IMR-90 (cell line): ENCODE measurements around the gene COL27A1.

Experiments
- BHLHE40 ChIP-seq: fragments of 150-350 bp; IDR thresholded peaks from 2 replicates; pipeline ENCODE4 v1.6.1; 2016; ENCODE audit warnings: mild to moderate bottlenecking, low read depth, low read length
- CEBPB ChIP-seq: IDR thresholded peaks from 2 replicates; pipeline ENCODE4 v1.6.1; 2012; ENCODE audit warnings: low read depth, low read length, improper control_type of control experiment
- FOS ChIP-seq: fragments of 150-350 bp; IDR thresholded peaks from 2 replicates; pipeline ENCODE4 v1.6.1; 2016; ENCODE audit warnings: low read depth, low read length
- POLR2A ChIP-seq: IDR thresholded peaks from 2 replicates; pipeline ENCODE4 v1.6.1; 2012; ENCODE audit warnings: mild to moderate bottlenecking, low read depth, low read length
- RAD21 ChIP-seq: IDR thresholded peaks from 2 replicates; pipeline ENCODE4 v1.6.1; 2012; ENCODE audit warnings: low read length, improper control_type of control experiment
- RFX5 ChIP-seq: IDR thresholded peaks from 2 replicates; pipeline ENCODE4 v1.8.0; 2012; ENCODE audit warnings: low read depth, mild to moderate bottlenecking, low read length, moderate library complexity
- USF2 ChIP-seq: fragments of 150-350 bp; IDR thresholded peaks from 2 replicates; pipeline ENCODE4 v1.6.1; 2017; ENCODE audit warnings: mild to moderate bottlenecking, antibody characterized with exemption, low read length, low read depth
- TF ChIP-seq, protein P1 (sequence below): conservative IDR thresholded peaks from 2 replicates; pipeline ENCODE4 v1.5.1; 2012; ENCODE audit warnings: mild to moderate bottlenecking, low read depth, low read length, improper control_type of control experiment

GRCh38 chr9:114166614-114167572, 11.6 kb downstream of the COL27A1 start:
- TF ChIP-seq, protein P1, sequence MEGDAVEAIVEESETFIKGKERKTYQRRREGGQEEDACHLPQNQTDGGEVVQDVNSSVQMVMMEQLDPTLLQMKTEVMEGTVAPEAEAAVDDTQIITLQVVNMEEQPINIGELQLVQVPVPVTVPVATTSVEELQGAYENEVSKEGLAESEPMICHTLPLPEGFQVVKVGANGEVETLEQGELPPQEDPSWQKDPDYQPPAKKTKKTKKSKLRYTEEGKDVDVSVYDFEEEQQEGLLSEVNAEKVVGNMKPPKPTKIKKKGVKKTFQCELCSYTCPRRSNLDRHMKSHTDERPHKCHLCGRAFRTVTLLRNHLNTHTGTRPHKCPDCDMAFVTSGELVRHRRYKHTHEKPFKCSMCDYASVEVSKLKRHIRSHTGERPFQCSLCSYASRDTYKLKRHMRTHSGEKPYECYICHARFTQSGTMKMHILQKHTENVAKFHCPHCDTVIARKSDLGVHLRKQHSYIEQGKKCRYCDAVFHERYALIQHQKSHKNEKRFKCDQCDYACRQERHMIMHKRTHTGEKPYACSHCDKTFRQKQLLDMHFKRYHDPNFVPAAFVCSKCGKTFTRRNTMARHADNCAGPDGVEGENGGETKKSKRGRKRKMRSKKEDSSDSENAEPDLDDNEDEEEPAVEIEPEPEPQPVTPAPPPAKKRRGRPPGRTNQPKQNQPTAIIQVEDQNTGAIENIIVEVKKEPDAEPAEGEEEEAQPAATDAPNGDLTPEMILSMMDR: no peak
- no peak for TF ChIP-seq RFX5
- TF ChIP-seq BHLHE40: no peak
- TF ChIP-seq USF2: no peak
- TF ChIP-seq RAD21: no peak
- no peak for TF ChIP-seq FOS
- TF ChIP-seq POLR2A: no peak
- TF ChIP-seq CEBPB: no peak
